ENCODE data around the gene GAB3.

DNA sequence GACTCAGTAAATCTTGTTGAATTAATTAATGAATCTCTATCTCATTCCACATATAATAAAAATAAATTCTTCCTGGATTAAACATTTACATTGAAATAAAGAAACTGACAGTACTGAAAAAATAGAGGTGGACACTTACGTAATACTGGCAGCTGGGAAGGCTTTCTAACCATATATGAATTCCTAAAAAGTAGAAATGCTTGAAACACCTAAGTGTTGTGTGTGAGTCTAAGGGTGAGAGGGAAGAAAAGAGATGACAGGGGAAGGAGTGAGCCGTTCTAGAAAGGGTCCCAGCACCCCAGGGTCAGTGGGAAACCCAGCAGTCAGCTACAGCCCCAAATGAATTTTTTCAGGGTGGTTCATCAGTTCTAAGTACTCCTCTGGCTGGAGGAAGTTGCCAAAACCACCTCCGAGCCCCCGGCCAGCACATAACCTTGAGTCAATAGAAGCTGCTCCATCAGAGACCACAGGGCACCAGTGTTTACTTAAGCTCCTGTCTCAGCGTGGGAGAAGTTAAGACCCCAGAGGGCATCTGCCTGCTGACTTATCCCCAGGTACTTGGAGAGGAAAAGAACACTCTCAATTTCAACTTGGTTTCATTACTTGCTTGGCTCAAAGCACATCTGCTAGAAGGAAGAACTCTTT lies 18.3 kb downstream of the GAB3 start:
- TF ChIP-seq POLR2A (IDR thresholded peaks at IDR 0.05; ENCODE audit: low read length) (no peak), GATA1 (IDR thresholded peaks at IDR 0.05; ENCODE audit: low read depth, low read length) (no peak)
